GM10266 (cell line): ENCODE results near the gene NUMB.

Source experiments
- DNase-seq: peaks from one replicate; pipeline ENCODE4 v3.0.0; 2012; ENCODE audit errors: extremely low spot score
- CTCF ChIP-seq: IDR thresholded peaks from 2 replicates; pipeline ENCODE4 v1.5.1; 2012; ENCODE audit warnings: mild to moderate bottlenecking, low read depth; ENCODE audit not compliant: control insufficient read depth, insufficient read depth; ENCODE audit errors: missing control alignments

NUMB gene

GRCh38 chr14:73249564-73250316, 208.6 kb downstream of the NUMB start:
- no peak for TF ChIP-seq CTCF
- DNase-seq = no peak

- DNase-seq = no peak
Observed at GRCh38 chr14:73249108-73249507, 209.2 kb downstream of the NUMB start.

DNA sequence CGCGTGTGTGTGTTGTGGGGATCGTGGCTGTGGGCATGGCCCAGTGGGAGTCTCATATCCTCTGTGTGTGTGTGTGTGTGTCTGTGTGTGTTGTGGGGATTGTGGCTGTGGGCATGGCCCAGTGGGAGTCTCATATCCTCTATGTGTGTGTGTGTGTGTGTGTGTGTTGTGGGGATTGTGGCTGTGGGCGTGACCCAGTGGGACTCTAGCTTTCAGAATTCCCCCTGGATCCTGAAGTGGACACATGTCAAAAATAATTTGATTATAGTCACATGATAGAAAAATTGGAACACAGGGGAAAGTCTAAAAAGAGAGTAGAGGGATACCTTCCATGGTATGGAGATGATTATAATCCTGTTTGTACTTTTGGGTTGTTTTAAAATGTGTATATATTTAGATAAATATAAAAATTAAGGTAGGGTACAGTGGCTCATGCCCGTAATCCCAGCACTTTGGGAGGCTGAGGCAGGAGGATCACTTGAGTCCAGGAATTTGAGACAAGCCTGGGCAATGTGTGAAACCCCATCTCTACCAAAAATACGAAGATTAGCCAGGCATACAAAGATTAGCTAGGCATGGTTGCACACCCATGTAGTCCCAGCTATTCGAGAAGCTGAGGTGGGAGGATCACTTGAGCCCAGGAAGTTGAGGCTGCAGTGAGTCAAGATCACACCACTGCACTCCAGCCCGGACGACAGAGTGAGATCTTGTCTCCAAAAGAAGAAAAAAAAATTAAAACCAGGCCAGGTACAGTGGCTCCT, 210.1 kb downstream of the NUMB start:
- no peak for DNase-seq

More at GRCh38 chr14:73249108-73249507, 209.2 kb downstream of the NUMB start:
- no peak for TF ChIP-seq CTCF

DNA sequence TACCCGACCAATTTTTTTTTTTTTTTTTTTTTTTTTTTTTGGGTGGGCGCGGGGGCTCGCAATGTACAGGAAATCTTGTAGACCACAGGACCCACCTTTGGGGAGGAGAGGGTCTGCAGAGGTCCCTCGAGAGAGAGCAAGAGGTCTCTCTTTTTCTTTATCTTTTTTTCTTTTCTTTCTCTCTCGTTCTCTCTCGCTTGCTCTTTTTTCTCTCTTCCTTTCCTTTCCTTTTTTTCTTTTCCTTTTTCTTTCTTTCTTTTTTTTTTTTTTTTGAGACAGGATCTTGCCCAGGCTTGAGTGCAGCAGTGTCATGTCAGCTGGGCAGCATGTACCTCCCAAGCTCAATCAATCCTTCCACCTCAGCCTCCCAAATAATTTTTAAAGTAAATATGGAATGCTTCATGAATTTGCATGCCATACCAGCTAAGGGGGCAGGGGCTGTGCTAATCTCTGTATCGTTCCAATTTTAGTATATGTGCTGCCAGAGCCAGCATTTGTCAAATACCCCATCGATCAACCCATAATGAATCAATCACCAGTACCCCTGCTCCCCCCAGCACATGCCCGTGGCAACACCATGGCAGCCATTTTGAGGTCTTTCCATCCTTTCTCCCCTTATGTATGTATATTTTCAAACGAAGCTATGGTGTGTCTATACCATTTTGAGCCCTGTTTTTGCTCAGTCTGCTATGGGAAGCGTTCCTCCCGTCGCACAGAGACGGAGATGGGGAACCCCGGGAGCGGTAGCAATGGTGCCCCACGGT, 211.8 kb downstream of the NUMB start:
- no peak for DNase-seq
- TF ChIP-seq CTCF = no peak

More for the DNA sequence above, 210.1 kb downstream of the NUMB start:
- no peak for TF ChIP-seq CTCF

- peak; percentile 81 for DNase-seq
Observed at GRCh38 chr14:73245480-73246325, 212.6 kb downstream of the NUMB start.

More at GRCh38 chr14:73245480-73246325, 212.6 kb downstream of the NUMB start:
- no peak for TF ChIP-seq CTCF
